DMS 273 (cell line): ENCODE results near the gene RABGAP1L.

ENCODE experiments used
- DNase-seq: peaks from one replicate; lab custom pipeline; 2025; ENCODE audit not compliant: unreplicated experiment; lab: John Stamatoyannopoulos, UW

Gene RABGAP1L

DNA sequence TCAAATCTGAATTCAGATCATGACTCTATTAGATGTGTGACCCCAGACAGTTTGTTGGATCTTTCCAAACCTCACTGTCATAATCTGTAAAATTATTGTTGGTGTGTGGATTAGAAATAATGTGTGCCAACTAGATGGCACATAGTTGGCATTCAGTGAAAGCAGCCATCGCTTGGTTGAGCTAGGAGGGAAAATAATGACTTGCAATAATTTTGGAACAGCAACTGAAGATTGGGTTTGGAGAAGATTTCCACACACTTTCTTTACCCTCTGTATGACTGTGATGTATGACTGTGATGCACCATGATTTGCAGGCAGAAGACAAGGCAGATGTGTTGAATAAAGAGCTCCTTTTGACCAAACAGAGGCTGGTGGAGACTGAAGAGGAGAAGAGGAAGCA is 816.4 kb downstream of the RABGAP1L start:
- no peak for DNase-seq

DNA sequence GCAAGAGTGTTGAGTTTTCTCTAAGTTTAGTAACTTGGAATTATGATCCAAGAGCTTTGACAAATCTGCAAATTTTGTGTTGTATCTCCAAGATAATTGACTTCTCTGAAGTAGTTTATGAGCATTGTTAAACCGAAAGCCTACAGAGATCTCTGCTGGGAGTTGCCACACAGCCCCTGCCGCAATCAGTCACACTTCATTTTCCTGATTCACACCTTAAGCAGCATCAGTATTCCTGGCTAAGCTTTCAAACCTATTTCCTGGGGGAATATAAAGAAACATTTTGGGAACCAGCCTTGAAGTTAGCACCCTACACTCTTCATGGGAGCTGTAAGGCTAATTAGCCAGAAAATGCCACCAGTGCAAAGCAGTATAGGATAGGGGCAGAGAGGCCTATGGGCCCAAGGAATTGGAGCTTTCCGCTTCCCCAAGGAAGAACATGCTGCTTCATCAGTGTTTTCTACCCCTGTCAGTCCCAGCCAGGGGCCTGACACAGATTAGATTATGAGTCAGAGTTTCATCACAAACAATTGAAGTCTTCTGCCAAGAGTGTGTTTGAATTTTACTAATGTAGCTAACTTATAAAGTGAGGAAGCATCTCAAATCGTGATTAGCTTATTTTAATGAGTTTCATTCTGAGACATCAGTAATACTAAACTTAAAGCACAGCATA is 817.3 kb downstream of the RABGAP1L start:
- DNase-seq: no peak

- DNase-seq: peak; percentile 71
Measured at GRCh38 chr1:174982971-174983689, 823.8 kb downstream of the RABGAP1L start.

DNA sequence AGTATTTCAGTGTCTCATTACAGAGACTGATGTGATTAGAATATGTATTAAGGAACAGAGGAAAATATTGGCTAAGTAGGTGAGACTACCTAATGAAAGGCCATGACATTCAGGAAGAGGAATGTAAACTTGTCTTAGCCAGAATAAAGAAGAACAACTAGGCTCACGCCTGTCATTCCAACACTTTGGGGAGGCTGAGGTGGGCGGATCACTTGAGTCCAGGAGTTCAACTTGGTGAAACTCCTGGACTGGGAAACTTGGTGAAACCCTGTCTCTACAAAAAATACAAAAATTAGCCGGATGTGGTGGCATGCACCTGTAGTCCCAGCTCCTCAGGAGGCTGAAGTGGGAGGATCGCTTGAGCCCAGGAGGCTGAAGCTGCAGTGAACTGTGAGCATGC is 825.6 kb downstream of the RABGAP1L start:
- no peak for DNase-seq

DNA sequence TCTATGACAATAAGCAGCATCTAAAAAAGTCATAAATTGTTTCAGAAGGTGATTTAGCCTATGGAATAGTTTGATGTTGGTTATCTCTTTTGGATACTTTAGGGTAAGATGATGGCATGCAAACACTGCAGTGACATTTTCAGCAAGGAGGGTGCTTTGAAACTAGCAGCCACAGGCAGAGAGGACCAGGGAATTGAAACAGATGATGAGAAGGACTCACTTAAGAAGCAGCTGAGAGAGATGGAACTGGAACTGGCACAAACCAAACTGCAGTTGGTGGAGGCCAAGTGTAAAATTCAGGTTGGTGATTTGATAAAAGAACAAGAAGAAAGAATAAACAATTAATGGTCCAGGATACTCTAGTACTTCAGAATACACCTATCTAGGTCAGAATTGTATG is 829.2 kb downstream of the RABGAP1L start:
- DNase-seq: no peak

DNA sequence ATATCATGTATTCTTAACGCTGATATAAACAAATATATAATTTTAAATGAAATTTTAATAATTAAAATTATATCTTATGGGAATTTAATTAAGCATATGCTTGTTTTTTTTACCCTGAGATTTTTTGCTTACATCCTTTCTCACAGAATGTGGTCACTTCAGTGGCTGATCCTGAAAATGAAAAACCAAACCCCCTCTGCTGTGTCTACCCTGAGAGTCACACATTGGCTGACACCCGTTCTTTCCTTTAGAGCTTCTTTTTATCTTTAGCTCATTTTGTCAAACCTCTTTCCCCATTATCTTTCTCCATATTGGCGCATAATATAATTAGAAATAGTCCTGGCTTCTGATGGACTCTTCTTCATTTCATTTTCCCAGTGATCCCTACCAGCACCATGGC is 829.7 kb downstream of the RABGAP1L start:
- no peak for DNase-seq

DNA sequence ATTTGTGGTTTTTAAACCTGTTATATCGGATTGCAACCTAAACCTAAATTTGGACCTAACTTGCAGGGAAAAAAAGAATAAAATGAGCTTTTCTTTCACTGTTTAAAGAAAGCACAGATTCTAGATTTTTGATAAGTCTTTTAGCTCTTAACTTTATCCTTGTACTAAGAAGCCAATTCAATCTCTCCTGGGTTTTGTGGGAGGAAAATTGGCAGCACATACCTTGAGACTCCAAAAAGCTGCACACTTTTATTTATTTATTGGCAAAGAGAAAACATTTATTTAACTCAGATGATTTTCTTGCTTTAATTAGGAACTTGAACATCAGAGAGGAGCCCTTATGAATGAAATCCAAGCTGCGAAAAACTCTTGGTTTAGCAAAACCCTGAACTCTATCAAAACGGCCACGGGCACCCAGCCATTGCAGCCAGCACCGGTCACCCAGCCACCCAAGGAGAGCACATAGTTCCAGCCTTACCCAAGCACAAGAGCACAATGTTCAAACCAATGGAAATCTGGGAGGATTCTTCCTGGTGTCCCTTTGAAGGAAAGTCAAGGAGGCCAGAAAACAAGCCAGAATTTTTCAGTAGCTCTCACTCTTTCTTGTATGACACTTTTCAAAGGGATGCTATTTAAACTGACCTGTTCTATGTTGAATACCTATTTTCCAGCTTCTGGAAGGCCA is 830.4 kb downstream of the RABGAP1L start:
- DNase-seq: no peak

DNA sequence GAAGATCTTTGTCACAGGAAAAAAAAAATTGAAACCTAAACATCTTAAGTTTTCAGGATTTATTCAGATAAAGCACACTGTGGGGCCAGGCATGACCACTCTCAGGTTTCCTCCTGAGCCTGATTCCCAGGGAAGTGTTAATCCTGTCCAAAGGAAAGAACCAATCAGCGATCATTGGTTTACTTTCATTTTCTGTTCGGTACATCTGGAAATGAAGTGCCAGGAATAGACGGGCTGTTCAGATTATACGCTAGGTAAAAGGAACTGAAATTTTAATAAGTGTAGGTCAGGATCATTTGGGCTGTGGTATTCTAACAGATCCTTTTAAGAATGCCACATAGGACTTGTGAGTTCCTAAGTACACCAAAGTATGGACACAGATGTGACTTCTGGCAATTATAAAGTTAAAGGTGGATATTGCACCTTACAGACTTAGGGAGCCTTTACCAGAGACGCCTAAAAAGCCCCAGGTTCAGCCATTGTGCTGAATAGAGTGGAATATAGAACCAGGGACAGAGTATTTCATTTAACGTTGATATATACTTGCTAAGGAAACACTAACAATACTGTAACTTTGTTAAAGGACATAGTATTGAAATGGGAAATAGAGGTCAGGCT is 831.2 kb downstream of the RABGAP1L start:
- peak; percentile 67 for DNase-seq

- no peak for DNase-seq
Measured at GRCh38 chr1:174991473-174991872, 832.2 kb downstream of the RABGAP1L start.

GRCh38 chr1:174995121-174995520 is 835.8 kb downstream of the RABGAP1L start:
- DNase-seq: no peak

DNA sequence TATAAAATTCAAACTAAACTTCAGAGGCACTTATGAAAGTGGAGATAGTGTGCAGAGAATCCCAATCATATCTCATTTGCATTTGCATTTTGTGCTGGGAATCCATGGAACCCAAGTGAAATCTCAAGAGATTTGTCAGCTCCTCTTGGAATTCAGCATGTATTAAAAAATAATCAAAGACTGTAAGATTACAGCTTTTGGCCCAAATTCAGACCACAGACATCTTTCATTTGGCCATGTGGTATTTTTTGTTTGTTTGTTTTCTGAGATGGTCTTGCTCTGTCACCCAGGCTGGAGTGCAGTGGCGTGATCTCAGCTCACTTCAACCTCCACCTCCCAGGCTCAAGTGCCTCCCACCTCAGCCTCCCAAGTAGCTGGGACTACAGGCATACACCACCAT is 836.6 kb downstream of the RABGAP1L start:
- no peak for DNase-seq

GRCh38 chr1:174996476-174996875 is 837.2 kb downstream of the RABGAP1L start:
- no peak for DNase-seq

GRCh38 chr1:174997041-174997440 is 837.7 kb downstream of the RABGAP1L start:
- no peak for DNase-seq

DNA sequence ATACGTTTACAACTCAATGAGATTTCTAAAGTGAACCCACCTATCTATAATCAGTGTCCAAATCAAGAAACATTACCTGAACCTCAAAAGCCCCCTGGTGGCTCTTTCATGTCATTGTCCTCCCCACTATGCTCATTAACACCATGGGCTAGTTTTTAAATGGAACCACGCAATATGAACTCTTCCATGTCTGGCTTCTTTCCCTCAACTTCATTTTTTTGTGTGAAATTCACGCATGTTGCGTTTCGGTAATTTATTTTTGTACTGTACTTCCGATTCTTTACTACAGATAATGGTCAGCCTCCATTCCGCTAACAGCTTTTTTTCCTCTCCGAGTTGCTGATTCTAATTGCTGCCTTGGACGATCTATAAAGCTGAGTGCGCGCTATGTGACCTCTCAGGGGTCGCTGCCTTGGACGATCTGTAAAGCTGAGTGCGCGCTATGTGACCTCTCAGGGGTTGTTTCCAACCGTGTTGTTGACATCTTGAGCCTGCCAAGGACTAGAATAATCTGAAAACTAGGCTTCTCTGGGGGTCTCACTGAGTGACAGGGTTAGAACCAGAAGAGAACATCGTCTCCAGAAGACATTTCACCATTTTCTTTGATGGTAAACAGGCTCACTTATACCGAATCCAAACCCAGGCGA is 839.4 kb downstream of the RABGAP1L start:
- DNase-seq: peak; percentile 85

GRCh38 chr1:174999216-174999935 is 840.1 kb downstream of the RABGAP1L start:
- DNase-seq: peak; percentile 99

DNA sequence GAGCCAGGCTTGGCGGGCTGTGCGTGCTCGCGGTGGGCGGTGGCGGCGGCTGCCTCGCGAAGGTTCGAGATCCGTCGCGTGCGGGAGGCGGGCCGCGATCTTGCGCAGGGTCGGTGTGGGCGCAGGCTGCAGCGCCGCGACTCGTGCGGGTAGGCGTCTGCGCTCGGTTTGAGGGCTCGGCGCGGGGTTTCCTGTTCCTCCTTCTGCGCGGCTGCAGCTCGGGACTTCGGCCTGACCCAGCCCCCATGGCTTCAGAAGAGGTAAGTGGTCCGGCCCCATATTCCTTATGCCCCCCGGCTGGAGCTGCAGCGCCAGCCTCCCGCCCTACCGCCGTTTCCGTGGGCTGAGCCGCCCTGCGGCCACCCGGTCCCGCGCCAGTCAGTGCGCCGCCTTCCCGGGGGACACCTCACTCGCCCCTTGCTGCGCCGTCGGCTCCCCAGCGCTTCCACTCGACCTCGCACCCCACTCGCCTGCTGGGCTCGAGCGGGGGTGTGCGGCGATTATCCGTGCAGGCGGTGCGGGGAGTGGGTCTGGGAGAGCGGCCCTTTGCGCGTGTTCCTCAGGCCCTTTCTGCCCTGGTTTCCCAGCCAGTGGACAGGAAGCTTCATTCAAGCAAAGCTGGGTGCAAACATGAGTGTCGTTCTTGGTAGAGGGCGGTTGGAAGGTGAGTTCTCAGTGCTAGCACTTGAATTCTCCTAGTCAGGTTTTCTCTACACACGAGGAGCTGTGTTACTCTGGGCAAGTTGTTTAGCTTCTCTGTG is 840.8 kb downstream of the RABGAP1L start, which contains the start of gene CACYBP:
Gene CACYBP, plus strand, starts transcription at position 12 of the 761 bp plus-strand sequence. Its CDS starts 234 bp downstream, at position 246.
- DNase-seq: peak; percentile 68

- peak; percentile 37 for DNase-seq
Measured at GRCh38 chr1:175000697-175001187, 841.4 kb downstream of the RABGAP1L start.

GRCh38 chr1:175002910-175003517 is 843.7 kb downstream of the RABGAP1L start:
- DNase-seq: no peak

- DNase-seq: no peak
Measured at GRCh38 chr1:175003521-175003920, 844.2 kb downstream of the RABGAP1L start.
